ENCODE data around the gene TOLLIP. TPM values are rescaled to one million over a fixed set of nuclear protein-coding genes. Genes with fewer than 3 reads are reported as not detected.

Gene TOLLIP
- polyA plus RNA-seq, 10 donors: 21.0 to 30.5 (median 23.6) TPM

DNA sequence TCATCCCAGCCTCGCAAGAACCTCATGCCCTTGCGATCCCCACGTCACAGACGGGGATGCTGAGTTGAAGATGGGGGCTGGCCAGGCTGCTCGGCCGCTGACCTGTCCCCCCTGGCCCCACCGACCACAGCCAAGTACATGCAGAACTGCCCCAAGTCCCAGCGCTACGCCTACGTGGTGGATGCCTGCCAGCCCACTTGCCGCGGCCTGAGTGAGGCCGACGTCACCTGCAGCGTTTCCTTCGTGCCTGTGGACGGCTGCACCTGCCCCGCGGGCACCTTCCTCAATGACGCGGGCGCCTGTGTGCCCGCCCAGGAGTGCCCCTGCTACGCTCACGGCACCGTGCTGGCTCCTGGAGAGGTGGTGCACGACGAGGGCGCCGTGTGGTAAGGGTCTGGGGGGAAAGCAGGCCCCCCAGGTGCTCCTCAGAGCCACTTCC, 76.5 kb downstream of the TOLLIP start:
- DNase-seq: no peak

DNA sequence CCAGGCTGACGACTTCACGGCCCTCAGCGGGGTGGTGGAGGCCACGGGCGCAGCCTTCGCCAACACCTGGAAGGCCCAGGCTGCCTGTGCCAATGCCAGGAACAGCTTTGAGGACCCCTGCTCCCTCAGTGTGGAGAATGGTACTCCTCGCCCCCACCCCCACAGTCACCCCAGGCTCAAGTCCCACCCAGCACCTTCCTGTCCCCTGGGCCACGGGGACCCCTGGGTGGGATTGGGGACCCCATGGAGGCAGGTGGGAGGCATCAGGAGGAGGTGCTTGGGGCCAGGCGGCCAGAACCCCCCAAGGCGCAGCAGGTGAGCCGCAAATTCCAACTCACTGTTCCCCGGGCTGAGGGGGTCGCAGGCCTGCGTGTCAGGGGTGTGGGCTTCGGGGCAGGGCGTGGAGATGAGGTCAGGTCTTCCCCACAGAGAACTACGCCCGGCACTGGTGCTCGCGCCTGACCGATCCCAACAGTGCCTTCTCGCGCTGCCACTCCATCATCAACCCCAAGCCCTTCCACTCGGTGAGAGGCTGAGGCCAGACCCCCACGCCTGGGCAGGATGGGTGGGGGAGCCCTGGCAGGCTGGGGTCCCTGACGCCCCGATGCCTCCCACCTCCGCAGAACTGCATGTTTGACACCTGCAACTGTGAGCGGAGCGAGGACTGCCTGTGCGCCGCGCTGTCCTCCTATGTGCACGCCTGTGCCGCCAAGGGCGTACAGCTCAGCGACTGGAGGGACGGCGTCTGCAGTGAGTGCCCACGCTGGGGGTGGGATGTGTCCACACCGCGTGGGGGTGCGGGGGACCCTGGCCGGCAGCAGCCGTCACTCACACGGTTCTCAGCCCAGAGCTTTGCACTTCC, 77.2 kb downstream of the TOLLIP start:
- DNase-seq: no peak

DNA sequence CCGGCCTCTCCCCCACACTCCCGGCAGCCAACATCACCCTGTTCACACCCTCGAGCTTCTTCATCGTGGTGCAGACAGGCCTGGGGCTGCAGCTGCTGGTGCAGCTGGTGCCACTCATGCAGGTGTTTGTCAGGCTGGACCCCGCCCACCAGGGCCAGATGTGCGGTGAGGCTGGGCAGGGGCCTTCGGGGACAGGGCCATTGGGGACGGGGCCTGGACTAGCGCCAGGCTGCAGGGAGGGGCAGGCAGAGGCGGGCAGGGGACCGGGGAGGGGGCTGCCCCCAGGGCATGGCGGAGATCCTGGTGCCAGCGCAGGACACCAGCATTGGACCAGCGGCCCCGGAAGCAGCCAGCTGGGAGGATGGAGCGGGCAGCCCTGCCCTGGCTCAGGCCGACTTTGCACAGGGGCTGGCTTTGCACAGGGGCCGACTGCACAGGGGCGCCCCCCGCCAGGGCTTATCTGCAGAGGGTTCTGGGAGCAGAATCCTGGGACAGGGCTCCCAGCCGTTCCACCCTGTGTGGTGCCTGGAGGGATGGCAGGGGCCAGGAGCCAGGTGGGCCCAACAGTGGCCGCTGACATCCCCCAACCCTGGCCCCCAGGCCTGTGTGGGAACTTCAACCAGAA, 77.9 kb downstream of the TOLLIP start:
- no peak for DNase-seq

DNA sequence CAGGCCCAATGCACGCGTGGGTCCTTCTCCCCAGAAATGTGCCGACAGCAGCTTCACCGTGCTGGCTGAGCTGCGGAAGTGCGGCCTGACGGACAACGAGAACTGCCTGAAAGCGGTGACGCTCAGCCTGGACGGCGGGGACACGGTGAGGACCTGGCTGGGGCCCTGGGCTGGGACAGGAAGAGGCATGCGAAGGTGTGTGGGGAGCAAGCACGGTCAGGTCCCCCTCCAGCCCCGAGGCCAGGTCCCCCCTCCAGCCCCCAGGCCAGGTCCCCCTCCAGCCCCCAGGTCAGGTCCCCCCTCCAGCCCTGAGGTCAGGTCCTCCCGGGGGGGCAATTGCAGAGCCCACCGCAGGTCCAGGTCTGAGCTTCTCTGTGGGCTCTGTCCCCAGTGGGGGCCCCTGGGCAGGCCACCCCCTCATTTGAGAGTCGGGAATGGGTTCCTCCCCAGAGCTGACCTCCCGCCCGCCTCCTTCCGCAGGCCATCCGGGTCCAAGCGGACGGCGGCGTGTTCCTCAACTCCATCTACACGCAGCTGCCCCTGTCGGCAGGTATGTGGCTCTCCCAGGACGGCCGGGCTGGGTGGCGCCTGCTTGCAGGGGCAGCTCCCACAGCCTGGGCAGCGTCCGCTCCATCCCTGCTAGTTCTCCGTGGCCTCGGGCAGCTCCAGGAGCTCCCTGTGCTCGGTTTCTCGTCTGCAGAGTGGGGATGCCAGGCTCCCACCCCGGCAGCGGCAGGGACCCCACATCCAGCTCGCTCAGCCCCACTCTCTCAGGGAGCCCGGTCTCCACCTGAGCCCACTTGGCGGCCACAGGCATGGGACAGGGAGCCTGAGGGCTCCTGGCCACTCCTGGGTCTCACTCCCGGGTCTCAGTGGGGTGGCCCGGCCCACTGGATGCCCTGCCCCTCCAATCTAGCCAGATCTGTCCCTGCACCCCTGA, 78.7 kb downstream of the TOLLIP start:
- DNase-seq: no peak

DNA sequence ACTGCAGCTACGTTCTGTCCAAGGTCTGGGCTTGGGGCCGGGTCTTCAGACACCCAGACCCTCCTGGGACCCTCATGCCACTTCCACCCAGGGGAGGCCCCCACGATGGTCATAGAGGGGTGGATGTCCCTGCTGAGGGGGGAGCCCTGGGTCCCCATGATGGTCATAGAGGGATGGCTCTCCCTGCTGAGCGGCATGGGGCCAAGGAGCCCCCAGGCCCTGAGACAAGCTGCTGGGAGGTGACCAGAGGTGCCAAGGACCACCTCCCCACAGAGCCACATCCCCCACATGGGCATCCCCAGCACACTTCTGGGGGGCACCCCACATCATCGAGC, 79.3 kb downstream of the TOLLIP start:
- no peak for DNase-seq

DNA sequence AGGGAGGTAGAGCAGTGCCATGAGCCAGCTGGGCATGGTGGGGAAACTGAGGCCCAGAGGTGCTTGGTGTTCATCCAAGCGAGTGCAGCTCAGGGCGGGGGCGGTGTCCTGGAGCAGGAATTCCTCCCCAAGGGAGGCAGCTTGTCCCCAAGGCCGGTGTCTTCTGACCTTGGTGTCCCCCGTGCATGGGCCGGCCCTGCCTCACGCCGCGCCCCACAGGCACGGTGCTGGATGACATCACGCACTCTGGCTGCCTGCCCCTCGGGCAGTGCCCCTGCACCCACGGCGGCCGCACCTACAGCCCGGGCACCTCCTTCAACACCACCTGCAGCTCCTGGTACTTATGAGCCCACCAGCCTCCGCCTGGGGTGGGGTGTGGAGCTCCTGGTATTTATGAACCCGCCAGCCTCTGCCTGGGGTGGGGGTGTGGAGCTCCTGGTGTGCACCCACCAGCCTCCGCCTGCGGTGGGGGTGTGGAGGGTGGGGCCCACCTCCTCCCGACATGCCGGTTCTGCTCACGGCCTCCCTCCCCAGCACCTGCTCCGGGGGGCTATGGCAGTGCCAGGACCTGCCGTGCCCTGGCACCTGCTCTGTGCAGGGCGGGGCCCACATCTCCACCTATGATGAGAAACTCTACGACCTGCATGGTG, 79.8 kb downstream of the TOLLIP start:
- no peak for DNase-seq

DNA sequence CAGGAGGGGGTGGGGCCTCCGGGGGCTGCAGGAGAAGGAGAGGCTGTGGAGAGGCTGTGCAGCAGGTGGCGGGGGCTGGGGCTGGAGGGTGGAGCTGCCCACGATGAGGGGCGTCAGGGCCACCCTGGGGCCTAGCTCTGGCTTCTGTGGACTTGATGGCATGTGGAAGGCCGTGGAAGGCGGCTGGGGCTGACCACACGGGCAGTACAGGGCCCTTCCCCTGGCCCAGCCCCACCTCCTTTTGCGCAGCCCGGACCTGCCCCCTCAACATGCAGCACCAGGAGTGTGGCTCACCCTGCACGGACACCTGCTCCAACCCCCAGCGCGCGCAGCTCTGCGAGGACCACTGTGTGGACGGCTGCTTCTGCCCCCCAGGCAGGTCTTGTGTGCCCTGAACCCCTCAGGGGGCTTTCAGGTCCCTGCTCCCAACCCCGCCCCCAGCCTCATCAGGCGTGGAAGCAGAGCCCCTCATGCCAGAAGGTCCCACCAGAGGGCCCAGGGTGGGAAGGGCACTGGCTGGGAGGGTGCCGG, 80.4 kb downstream of the TOLLIP start:
- no peak for DNase-seq

DNA sequence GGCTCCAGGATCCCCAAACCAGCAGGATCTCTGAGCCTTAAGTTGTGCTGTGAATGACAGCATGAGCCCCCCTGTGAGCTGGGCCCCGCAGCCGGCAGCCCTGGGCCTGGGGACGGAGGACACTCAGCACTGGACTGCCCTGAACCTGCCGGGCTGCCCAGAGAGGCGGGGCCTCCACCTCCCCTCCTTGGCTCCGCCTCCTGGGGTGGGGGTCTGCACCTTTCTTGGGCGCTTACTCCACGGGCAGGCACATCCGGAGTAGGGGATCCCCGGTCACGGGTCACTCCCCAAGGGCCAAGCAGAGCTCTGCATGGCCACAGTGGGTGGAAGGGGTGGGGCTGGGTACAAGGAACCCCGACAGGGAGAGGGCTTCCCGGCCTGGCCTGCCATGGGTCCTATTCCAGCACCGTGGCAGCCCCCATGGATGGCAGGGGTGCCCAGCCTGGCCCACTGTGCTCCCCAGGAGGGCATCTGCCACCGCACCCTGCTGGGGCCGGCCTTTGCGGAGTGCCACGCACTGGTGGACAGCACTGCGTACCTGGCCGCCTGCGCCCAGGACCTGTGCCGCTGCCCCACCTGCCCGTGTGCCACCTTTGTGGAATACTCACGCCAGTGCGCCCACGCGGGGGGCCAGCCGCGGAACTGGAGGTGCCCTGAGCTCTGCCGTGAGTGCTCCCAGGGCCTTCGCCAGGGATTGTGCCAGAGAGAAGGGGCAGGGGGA, 81.2 kb downstream of the TOLLIP start:
- DNase-seq: no peak

DNA sequence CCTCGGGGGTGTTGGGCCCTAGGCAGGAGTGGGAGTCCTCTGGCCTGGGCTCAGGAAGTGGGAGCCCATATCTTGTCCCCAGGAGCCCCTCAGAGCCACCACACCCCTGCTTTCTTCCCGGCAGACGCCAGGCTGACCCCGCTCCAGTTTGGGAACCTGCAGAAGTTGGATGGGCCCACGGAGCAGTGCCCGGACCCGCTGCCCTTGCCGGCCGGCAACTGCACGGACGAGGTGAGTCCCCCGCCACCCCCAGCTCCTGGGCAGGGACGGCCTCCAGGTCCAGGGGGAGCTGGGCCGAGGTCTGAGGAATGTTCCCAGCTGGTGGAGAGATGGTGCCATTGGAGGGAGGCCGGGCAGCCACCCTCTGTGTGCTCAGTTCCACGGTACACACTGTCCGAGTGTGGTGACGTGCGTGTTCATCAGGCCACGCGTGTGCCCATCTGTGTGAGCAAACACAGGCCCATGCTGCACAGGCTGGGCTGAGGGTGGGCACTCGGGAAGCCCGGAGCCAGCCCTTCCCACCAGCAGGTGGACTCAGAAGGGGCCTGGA, 81.8 kb downstream of the TOLLIP start:
- DNase-seq: no peak

DNA sequence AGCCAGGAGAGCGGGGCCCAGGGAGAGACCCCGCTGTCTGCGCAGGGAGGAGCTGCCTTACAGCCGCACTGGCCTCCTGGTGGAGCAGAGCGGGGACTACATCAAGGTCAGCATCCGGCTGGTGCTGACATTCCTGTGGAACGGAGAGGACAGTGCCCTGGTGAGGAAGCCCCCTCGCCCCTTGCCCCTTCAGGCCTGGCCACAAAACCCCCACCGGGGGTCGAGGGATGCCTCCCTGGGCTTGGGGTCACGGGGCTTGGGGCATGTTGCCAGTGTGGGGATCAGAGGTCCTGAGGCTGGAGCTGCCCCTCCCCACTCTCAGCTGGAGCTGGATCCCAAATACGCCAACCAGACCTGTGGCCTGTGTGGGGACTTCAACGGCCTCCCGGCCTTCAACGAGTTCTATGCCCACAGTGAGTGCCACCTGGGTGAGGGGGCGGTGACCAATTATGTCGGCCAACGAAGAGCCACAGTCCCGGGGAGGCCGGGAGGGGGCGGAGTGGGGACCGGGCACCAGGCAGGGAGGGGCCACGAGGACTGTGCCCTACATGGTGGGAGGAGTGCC, 82.4 kb downstream of the TOLLIP start:
- DNase-seq: no peak

DNA sequence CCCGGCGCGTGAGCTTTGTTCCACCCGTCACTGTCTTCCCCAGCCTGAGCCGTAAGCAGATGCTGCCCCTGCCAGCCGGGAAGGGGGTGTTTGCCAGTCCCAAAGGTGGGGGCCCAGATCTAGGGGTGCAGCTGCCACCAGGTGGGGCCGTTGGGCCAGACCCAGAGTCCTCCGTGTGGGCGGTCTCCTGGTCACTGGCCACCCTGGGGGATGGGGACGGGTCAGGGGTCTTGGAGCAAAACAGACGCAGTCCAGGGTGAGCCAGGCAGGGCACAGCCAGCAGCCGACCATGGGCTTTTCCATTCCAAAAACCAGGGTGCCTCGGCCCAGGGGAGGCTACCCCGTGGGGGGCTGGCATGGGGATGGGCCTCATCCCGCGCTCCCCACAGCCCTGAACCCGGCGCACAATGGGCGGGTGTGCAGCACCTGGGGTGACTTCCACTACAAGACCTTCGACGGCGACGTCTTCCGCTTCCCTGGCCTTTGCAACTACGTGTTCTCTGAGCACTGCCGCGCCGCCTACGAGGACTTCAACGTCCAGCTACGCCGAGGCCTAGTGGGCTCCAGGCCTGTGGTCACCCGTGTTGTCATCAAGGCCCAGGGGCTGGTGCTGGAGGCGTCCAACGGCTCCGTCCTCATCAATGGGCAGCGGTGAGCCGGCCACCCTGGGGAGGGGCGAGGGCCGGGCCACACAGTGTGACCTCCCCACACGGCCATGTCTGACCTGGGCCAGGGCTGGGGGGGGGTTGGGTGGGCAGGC, 83.0 kb downstream of the TOLLIP start:
- no peak for DNase-seq

DNA sequence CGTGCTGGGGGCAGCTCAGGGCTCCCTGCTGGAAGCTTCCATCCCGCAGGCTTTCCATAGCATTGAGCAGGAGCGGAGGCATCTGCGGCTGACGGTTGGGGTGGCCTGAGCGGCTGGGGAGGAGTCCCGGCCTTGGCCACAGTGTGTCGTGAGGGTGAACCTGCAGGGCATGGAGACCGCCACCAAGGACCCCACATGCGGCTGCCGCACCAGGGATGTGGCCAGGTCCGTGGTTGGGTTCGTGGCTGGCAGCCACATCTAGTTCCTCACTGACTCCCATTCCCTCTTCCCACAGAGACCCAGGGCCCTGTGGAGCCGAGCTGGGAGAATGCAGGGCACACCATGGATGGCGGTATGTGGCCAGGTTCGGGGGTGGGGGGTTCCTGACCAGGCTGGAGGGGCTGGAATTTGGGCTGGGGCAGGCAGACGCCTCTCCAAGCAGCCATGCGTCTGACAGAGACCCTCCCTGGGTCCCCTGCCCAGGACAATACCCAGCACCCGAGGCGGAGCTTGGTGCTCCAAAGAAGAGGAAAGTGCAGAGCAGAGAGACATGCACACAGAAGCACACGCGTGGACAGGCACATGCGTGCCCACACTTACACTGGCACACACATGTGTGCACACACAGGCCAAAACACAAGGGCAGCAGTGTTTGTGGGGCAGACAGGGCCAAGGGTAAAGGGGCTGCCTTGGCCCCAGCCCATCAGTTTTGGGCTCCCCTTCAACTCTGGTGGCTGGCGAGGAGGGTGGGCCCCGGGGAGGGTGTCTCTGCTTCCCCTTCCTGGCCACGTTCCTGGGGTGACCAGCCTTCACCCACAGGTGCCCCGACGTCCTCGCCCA, 83.8 kb downstream of the TOLLIP start:
- no peak for DNase-seq

DNA sequence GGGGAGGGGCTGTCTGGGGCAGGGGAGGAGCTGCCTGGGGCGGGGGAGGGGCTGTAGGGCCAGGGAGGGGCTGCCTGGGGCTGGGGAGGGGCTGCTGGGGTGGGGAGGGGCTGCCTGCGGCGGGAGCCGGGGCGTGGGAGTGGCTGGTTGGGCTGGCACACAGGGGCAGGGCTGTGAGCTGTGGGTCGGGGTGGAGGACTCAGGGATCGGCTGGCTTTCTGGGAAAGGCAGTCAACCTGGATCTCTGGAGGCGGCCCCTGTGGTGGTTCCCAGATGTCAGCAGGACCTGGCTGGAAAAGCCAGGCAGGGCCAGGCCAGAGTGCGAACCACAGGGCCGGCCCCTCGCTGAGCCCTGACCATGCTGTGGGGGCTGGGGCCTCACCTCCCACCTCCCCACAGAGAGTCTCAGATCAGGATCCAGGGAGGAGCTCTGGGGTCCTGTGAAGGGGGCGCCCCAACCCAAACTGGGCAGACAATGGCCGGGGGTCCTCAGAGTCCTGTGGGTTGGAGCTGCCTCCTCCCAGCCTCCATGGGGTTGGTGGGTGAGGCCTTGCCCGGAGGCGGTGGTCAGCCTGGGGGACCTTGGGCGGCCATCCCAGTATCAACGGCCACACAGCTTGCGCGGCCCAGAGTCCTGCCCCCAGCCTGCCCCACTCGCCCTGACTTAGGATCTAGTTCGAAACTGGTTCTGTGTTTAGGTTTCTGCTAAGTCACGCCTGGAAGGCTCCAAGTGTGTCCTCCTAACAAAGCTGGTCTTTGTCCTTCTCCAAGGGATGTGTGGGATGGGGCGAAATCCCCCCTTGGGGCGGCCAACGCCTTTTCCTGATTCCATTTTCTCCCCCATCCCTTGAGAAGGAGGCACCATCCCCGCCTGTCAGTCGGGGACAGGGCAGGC, 84.7 kb downstream of the TOLLIP start:
- DNase-seq: no peak
